GM23338 (cell line): Measurements from ENCODE around the gene STK32C. TPM values are rescaled to one million over a fixed set of nuclear protein-coding genes. Genes with fewer than 3 reads are reported as not detected.
A peak's percentile ranks its signal among the peaks of the same experiment; 100 is the strongest.

Source experiments
- ATAC-seq: fragments of 200-7000 bp; cut with Tn5 transposase; 3 replicates; pipeline ENCODE4 v1.9.1; 2020
- DNase-seq: peaks from one replicate; pipeline ENCODE4 v3.0.0-alpha.2; 2015; ENCODE audit warnings: low spot score
- H2AFZ ChIP-seq: fragments of 200-600 bp; sonication (generic); 2 replicates; pipeline ENCODE4 v1.8.0; 2016; ENCODE audit warnings: antibody characterized with exemption, mild to moderate bottlenecking, moderate library complexity
- H3F3A ChIP-seq: fragments of 200-600 bp; sonication (generic); replicated peaks from 2 replicates; pipeline ENCODE4 v1.8.0; 2017; ENCODE audit warnings: antibody characterized with exemption, mixed run types, low read depth
- H3K27ac ChIP-seq: fragments of 200-600 bp; sonication (generic); 2 replicates; pipeline ENCODE4 v1.6.1; 2016; ENCODE audit warnings: low read depth
- H3K27me3 ChIP-seq: fragments of 200-600 bp; sonication (generic); 2 replicates; pipeline ENCODE4 v1.8.0; 2016; ENCODE audit warnings: mild to moderate bottlenecking, mixed run types, moderate library complexity; ENCODE audit not compliant: insufficient read depth
- H3K36me3 ChIP-seq: fragments of 200-600 bp; sonication (generic); 2 replicates; pipeline ENCODE4 v1.8.0; 2016; ENCODE audit warnings: mild to moderate bottlenecking; ENCODE audit not compliant: insufficient read depth
- H3K4me1 ChIP-seq: fragments of 200-600 bp; sonication (generic); 2 replicates; pipeline ENCODE4 v1.8.0; 2016; ENCODE audit warnings: mild to moderate bottlenecking, moderate library complexity; ENCODE audit not compliant: insufficient read depth
- H3K4me2 ChIP-seq: fragments of 200-600 bp; sonication (generic); 2 replicates; pipeline ENCODE4 v1.7.1; 2017; ENCODE audit warnings: mixed run types
- H3K4me3 ChIP-seq: fragments of 200-600 bp; sonication (generic); 2 replicates; pipeline ENCODE4 v1.6.1; 2016; ENCODE audit warnings: mixed run types
- H3K79me2 ChIP-seq: fragments of 200-600 bp; sonication (generic); replicated peaks from 2 replicates; pipeline ENCODE4 v1.8.0; 2017; ENCODE audit warnings: mild to moderate bottlenecking; ENCODE audit not compliant: insufficient read depth
- H3K9me2 ChIP-seq: fragments of 200-600 bp; sonication (generic); 2 replicates; pipeline ENCODE4 v1.8.0; 2017; ENCODE audit not compliant: insufficient read depth
- H4K20me1 ChIP-seq: fragments of 200-600 bp; sonication (generic); replicated peaks from 2 replicates; pipeline ENCODE4 v1.8.0; 2017; ENCODE audit warnings: mild to moderate bottlenecking; ENCODE audit not compliant: insufficient read depth
- H3K27ac Mint-ChIP-seq: 2 replicates; pipeline ENCODE4 v1.8.0; 2020; ENCODE audit warnings: inconsistent platforms, mild to moderate bottlenecking, moderate library complexity, mixed read lengths
- H3K27me3 Mint-ChIP-seq: 3 replicates; pipeline ENCODE4 v1.8.0; 2022; ENCODE audit warnings: low read depth, mild to moderate bottlenecking, moderate library complexity, mixed read lengths, inconsistent platforms; ENCODE audit not compliant: insufficient read depth, poor library complexity
- H3K36me3 Mint-ChIP-seq: 3 replicates; pipeline ENCODE4 v1.8.0; 2021; ENCODE audit warnings: low read depth, mild to moderate bottlenecking, inconsistent platforms, moderate library complexity, mixed read lengths
- H3K4me1 Mint-ChIP-seq: 3 replicates; pipeline ENCODE4 v1.8.0; 2020; ENCODE audit warnings: mild to moderate bottlenecking, inconsistent platforms, mixed read lengths
- H3K4me3 Mint-ChIP-seq: 3 replicates; pipeline ENCODE4 v1.8.0; 2021; ENCODE audit warnings: moderate library complexity, mild to moderate bottlenecking, inconsistent platforms, mixed read lengths
- H3K9me3 Mint-ChIP-seq: 3 replicates; pipeline ENCODE4 v1.8.0; 2020; ENCODE audit warnings: moderate library complexity, mild to moderate bottlenecking, inconsistent platforms, mixed read lengths
- STAT1 ChIP-seq: IDR thresholded peaks from one replicate; pipeline ENCODE4 v1.6.1; 2016; ENCODE audit warnings: antibody characterized with exemption; ENCODE audit not compliant: unreplicated experiment
- ZNF462 ChIP-seq: fragments of 250-450 bp; sonication (Bioruptor Pico); IDR thresholded peaks from 2 replicates; pipeline ENCODE4 v1.5.0; 2020; ENCODE audit warnings: mild to moderate bottlenecking, moderate library complexity
- polyA plus RNA-seq: library from polyadenylated mRNA; unstranded; fragments of >200 nt; fragmentation: Nextera tagmentation; extraction: Ambion mirVana; gene quantifications from 2 replicates; pipeline ENCODE4 v1.2.1, GENCODE V29; 2016
- total RNA-seq: library from RNA; depleted of rRNA; stranded (reverse); fragments of >200 nt; shearing (Covaris generic); gene quantifications from 2 replicates; pipeline ENCODE4 v1.2.3, GENCODE V29; 2014
- TF ChIP-seq, protein P1 (sequence below), 2 experiments: fragments of 200-600 bp in 1 of 2; sonication (generic) in 1 of 2; conservative IDR thresholded peaks; 2 replicates each; pipeline versions ENCODE4 v1.5.1 to v1.6.1; 2016 to 2017; ENCODE audit warnings: antibody characterized with exemption in 2 of 2, low read depth in 2 of 2, mild to moderate bottlenecking in 2 of 2, moderate library complexity in 1 of 2

The STK32C gene
- total and polyA plus RNA-seq, 2 experiments from 2014 or later, result 10.2 to 20.5 TPM

DNA sequence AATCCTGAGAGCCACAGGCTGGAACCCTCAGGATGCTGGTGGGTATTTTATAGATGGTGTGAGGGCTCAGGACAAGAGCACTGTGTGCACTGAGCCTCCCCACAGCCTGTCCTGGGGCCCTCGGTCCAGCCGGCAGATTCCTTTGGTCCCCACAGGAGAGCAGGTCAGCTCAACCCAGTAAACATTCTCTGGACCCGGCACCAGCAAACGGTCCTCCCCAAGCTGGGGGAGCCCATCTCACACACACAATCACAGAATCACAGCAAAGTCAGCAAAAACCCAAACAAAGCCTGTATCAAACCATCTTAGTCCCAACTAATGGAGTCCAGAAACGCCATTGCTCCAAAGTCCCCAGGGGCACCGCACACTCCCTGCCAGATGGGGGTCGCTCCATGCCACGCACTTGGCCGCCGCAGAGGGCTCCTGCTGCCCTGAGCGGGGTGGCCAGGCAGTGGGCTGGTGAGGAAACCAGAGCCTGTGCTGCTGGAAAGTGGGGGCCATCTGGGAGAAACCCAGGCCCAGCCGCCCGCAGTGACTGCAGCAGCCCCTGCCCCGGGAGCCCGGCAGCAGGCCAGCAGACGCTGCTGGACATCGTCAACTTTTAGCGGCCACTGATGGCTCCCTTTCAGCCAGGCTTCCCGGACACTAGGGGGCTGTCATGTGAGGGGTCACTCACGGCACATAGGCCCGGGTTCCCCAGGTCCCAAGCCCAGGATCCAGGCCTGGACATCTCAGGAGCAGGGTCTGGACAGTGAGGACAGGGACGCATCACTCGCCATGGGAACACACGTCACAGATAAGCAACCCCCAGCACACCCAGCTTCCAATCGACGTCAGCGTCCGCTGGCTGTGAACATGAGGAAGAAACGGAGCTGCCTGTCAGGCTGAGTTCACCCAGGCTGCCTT is 68.4 kb downstream of the STK32C start:
- Histone ChIP-seq H2AFZ (no peak overlapping the region), H3K27me3 (no peaks in the 10 kb centered on the region), H3K9me2 (no peaks in the 10 kb centered on the region), H3K36me3 (no peaks in the 10 kb centered on the region), H3K79me2 (no peaks in the 10 kb centered on the region), H3K27ac (no peak overlapping the region), H4K20me1 (no peaks in the 10 kb centered on the region), H3F3A (no peaks in the 10 kb centered on the region), H3K4me1 (no peaks in the 10 kb centered on the region), H3K4me2 (no peak overlapping the region), H3K4me3 (no peak overlapping the region)
- Mint-ChIP-seq H3K27me3 (peaks cover 6% of the 10 kb centered on the region), H3K27ac (no peak overlapping the region), H3K9me3 (no peaks in the 10 kb centered on the region), H3K4me3 (no peak overlapping the region), H3K36me3 (no peaks in the 10 kb centered on the region), H3K4me1 (peaks cover 11% of the 10 kb centered on the region)
- ATAC-seq (no peak), DNase-seq (no peak)
- no peak for TF ChIP-seq ZNF462 (CRISPR knock-in tag)
- TF ChIP-seq, protein P1, sequence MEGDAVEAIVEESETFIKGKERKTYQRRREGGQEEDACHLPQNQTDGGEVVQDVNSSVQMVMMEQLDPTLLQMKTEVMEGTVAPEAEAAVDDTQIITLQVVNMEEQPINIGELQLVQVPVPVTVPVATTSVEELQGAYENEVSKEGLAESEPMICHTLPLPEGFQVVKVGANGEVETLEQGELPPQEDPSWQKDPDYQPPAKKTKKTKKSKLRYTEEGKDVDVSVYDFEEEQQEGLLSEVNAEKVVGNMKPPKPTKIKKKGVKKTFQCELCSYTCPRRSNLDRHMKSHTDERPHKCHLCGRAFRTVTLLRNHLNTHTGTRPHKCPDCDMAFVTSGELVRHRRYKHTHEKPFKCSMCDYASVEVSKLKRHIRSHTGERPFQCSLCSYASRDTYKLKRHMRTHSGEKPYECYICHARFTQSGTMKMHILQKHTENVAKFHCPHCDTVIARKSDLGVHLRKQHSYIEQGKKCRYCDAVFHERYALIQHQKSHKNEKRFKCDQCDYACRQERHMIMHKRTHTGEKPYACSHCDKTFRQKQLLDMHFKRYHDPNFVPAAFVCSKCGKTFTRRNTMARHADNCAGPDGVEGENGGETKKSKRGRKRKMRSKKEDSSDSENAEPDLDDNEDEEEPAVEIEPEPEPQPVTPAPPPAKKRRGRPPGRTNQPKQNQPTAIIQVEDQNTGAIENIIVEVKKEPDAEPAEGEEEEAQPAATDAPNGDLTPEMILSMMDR (conservative IDR thresholded peaks at IDR 0.05; ENCODE audit: low read depth in 2 of 2), result 0 out of 4 replicates have a peak, but pooled peaks of 1 of the 2 experiments have one; percentile 14
- no peak for TF ChIP-seq STAT1
